HepG2 (cell line): ENCODE data around the gene HS3ST3B1. TPM values are rescaled to one million over a fixed set of nuclear protein-coding genes. Genes with fewer than 3 reads are reported as not detected.

Experiments used
- AKAP8 ChIP-seq: sonication (generic); formaldehyde crosslinking; IDR thresholded peaks from 2 replicates; pipeline ENCODE4 v1.5.1; 2020; ENCODE audit warnings: mild to moderate bottlenecking, missing genetic modification reagents
- CAMTA2 ChIP-seq: sonication (generic); formaldehyde crosslinking; IDR thresholded peaks from 2 replicates; pipeline ENCODE4 v1.4.0; 2020; ENCODE audit warnings: mild to moderate bottlenecking, missing genetic modification reagents, borderline replicate concordance
- CHCHD3 ChIP-seq: sonication (generic); formaldehyde crosslinking; IDR thresholded peaks from 2 replicates; pipeline ENCODE4 v1.8.0; 2022; ENCODE audit warnings: mild to moderate bottlenecking, missing genetic modification reagents, moderate library complexity
- CREB3 ChIP-seq: sonication (generic); formaldehyde crosslinking; IDR thresholded peaks from 2 replicates; pipeline ENCODE4 v1.5.0; 2020; ENCODE audit warnings: missing genetic modification reagents
- FOXM1 ChIP-seq: sonication (generic); formaldehyde crosslinking; IDR thresholded peaks from 2 replicates; pipeline ENCODE4 v1.5.0; 2020; ENCODE audit warnings: missing genetic modification reagents
- GMEB2 ChIP-seq: IDR thresholded peaks from 2 replicates; pipeline ENCODE4 v1.6.1; 2016; ENCODE audit warnings: missing biosample characterization, missing genetic modification reagents, low read depth
- HNRNPUL1 ChIP-seq: fragments of 200-400 bp; formaldehyde crosslinking; IDR thresholded peaks from 2 replicates; pipeline ENCODE4 v1.6.1; 2017; ENCODE audit warnings: low read depth, mild to moderate bottlenecking, low read length, moderate library complexity
- JUNB ChIP-seq: sonication (generic); formaldehyde crosslinking; IDR thresholded peaks from 2 replicates; pipeline ENCODE4 v1.8.0; 2022; ENCODE audit warnings: missing genetic modification reagents, mild to moderate bottlenecking, borderline replicate concordance
- MATR3 ChIP-seq: sonication (generic); formaldehyde crosslinking; IDR thresholded peaks from 2 replicates; pipeline ENCODE4 v1.4.0; 2020; ENCODE audit warnings: missing genetic modification reagents
- MBNL3 ChIP-seq: fragments of 250-450 bp; sonication (Bioruptor Pico); conservative IDR thresholded peaks from 2 replicates; pipeline ENCODE4 v1.8.0; 2022; ENCODE audit warnings: mild to moderate bottlenecking, inconsistent platforms
- NCOA1 ChIP-seq: sonication (generic); formaldehyde crosslinking; IDR thresholded peaks from 2 replicates; pipeline ENCODE4 v1.9.0; 2021; ENCODE audit warnings: missing genetic modification reagents
- NFE2L1 ChIP-seq: sonication (generic); formaldehyde crosslinking; IDR thresholded peaks from 2 replicates; pipeline ENCODE4 v1.4.0; 2020; ENCODE audit warnings: missing genetic modification reagents, mild to moderate bottlenecking, borderline replicate concordance
- NKX3-1 ChIP-seq: sonication (generic); formaldehyde crosslinking; IDR thresholded peaks from 2 replicates; pipeline ENCODE4 v1.5.0; 2020; ENCODE audit warnings: missing genetic modification reagents
- PHB2 ChIP-seq: fragments of 450-650 bp; IDR thresholded peaks from 2 replicates; pipeline ENCODE4 v1.6.1; 2018; ENCODE audit not compliant: partially characterized antibody
- RBFOX2 ChIP-seq: fragments of 200-400 bp; formaldehyde crosslinking; IDR thresholded peaks from 2 replicates; pipeline ENCODE4 v1.6.1; 2017; ENCODE audit warnings: low read depth, mild to moderate bottlenecking, low read length
- RFX3 ChIP-seq: IDR thresholded peaks from 2 replicates; pipeline ENCODE4 v1.6.1; 2016; ENCODE audit warnings: missing biosample characterization, missing genetic modification reagents
- RNF2 ChIP-seq: fragments of 450-650 bp; conservative IDR thresholded peaks from 2 replicates; pipeline ENCODE4 v1.6.1; 2016; ENCODE audit warnings: low read depth
- SMAD9 ChIP-seq: sonication (generic); formaldehyde crosslinking; IDR thresholded peaks from 2 replicates; pipeline ENCODE4 v1.5.1; 2020; ENCODE audit warnings: mild to moderate bottlenecking, missing genetic modification reagents
- TERF1 ChIP-seq: sonication (generic); formaldehyde crosslinking; IDR thresholded peaks from 2 replicates; pipeline ENCODE4 v1.8.0; 2022; ENCODE audit warnings: mild to moderate bottlenecking, missing genetic modification reagents, moderate library complexity
- TOPORS ChIP-seq: sonication (generic); formaldehyde crosslinking; IDR thresholded peaks from 2 replicates; pipeline ENCODE4 v1.8.0; 2023; ENCODE audit warnings: mild to moderate bottlenecking, missing genetic modification reagents
- ZKSCAN1 ChIP-seq: fragments of 150-350 bp; IDR thresholded peaks from 2 replicates; pipeline ENCODE4 v1.6.1; 2014; ENCODE audit warnings: low read length
- ZMYM4 ChIP-seq: sonication (generic); formaldehyde crosslinking; IDR thresholded peaks from 2 replicates; pipeline ENCODE4 v1.8.1; 2023; ENCODE audit warnings: mild to moderate bottlenecking, missing genetic modification reagents
- ZNF224 ChIP-seq: sonication (generic); formaldehyde crosslinking; IDR thresholded peaks from 2 replicates; pipeline ENCODE4 v1.5.0; 2020; ENCODE audit warnings: mild to moderate bottlenecking, missing genetic modification reagents
- ZNF292 ChIP-seq: sonication (generic); formaldehyde crosslinking; IDR thresholded peaks from 2 replicates; pipeline ENCODE4 v1.8.1; 2022; ENCODE audit warnings: mild to moderate bottlenecking, low read depth, missing genetic modification reagents, borderline replicate concordance
- ZNF333 ChIP-seq: sonication (generic); formaldehyde crosslinking; IDR thresholded peaks from 2 replicates; pipeline ENCODE4 v1.4.0; 2020; ENCODE audit warnings: mild to moderate bottlenecking, missing genetic modification reagents, borderline replicate concordance
- ZNF362 ChIP-seq: sonication (generic); formaldehyde crosslinking; IDR thresholded peaks from 2 replicates; pipeline ENCODE4 v1.4.0; 2020; ENCODE audit warnings: missing genetic modification reagents, mild to moderate bottlenecking, borderline replicate concordance
- ZNF543 ChIP-seq: sonication (generic); formaldehyde crosslinking; IDR thresholded peaks from 2 replicates; pipeline ENCODE4 v1.4.0; 2020; ENCODE audit warnings: mild to moderate bottlenecking, missing genetic modification reagents
- ZNF674 ChIP-seq: sonication (generic); formaldehyde crosslinking; IDR thresholded peaks from 2 replicates; pipeline ENCODE4 v1.5.0; 2020; ENCODE audit warnings: low read depth, mild to moderate bottlenecking, missing genetic modification reagents
- ZNF780A ChIP-seq: sonication (generic); formaldehyde crosslinking; IDR thresholded peaks from 2 replicates; pipeline ENCODE4 v1.8.0; 2022; ENCODE audit warnings: mild to moderate bottlenecking, missing genetic modification reagents, moderate library complexity
- polyA plus RNA-seq, 8 experiments: library from polyadenylated mRNA; depleted of rRNA in 3 of 8; stranded (reverse) in 7 of 8; unstranded in 1 of 8; fragments of >200 nt; fragmentation: Illumina TruSeq in 4 of 8; extraction: Trizol in 4 of 8; gene quantifications; 2 replicates each; pipeline versions ENCODE4 v1.2.1 to v1.2.3, GENCODE V29; 2011 to 2016; ENCODE audit warnings: low read depth in 4 of 8, missing spikeins in 1 of 8, mixed read lengths in 1 of 8; ENCODE audit not compliant: insufficient read depth in 1 of 8
- total RNA-seq, 5 experiments: library from RNA; depleted of rRNA; stranded (reverse); fragments of >200 nt; fragmentation: Illumina TruSeq; extraction: Trizol; gene quantifications; 2 replicates each; pipeline ENCODE4 v1.2.3, GENCODE V29; 2016; ENCODE audit warnings: low read depth in 1 of 5

HS3ST3B1 gene
- total and polyA plus RNA-seq, 2 of the 13 experiments (the other 11 are each of a cell fraction or from before 2014, with no cell fraction given): 15.7 to 39.5 TPM

GRCh38 chr17:14373614-14374259 lies 72.9 kb downstream of the HS3ST3B1 start (continued):
- no peak for TF ChIP-seq ZNF674 (CRISPR knock-in tag)
- no peak for TF ChIP-seq TOPORS (CRISPR knock-in tag)
- TF ChIP-seq ZMYM4 (CRISPR knock-in tag): no peak
- TF ChIP-seq SMAD9: no peak
- TF ChIP-seq ZNF292 (CRISPR knock-in tag): peak; percentile 23; the same call in 1 of the 2 replicates
- TF ChIP-seq AKAP8 (CRISPR knock-in tag): no peak
- no peak for TF ChIP-seq PHB2
- TF ChIP-seq CAMTA2 (CRISPR knock-in tag): no peak
- no peak for TF ChIP-seq ZNF333 (CRISPR knock-in tag)
- TF ChIP-seq MBNL3 (CRISPR knock-in tag): no peak
- no peak for TF ChIP-seq TERF1
- no peak for TF ChIP-seq ZNF362 (CRISPR knock-in tag)
- TF ChIP-seq ZKSCAN1: no peak
- TF ChIP-seq JUNB (CRISPR knock-in tag): no peak
- TF ChIP-seq NKX3-1 (CRISPR knock-in tag): no peak; the same call in 1 of the 2 replicates
- TF ChIP-seq CREB3: no peak
- TF ChIP-seq CHCHD3 (CRISPR knock-in tag): no peak
- no peak for TF ChIP-seq ZNF780A (CRISPR knock-in tag)
- no peak for TF ChIP-seq RFX3 (CRISPR knock-in tag)
- TF ChIP-seq FOXM1 (CRISPR knock-in tag): no peak
- peak; percentile 80 for TF ChIP-seq RBFOX2
- no peak for TF ChIP-seq HNRNPUL1
- no peak for TF ChIP-seq RNF2
- TF ChIP-seq GMEB2: no peak
- TF ChIP-seq ZNF224 (CRISPR knock-in tag): no peak
- no peak for TF ChIP-seq MATR3
- no peak for TF ChIP-seq NFE2L1 (CRISPR knock-in tag)
- no peak for TF ChIP-seq ZNF543 (CRISPR knock-in tag)
- no peak for TF ChIP-seq NCOA1 (CRISPR knock-in tag)
